ENCODE results near the gene ACVRL1. TPM values are rescaled to one million over a fixed set of nuclear protein-coding genes. Genes with fewer than 3 reads are reported as not detected.

The ACVRL1 gene
- total and polyA plus RNA-seq, 2 donors = 8.9 to 14.9 TPM

- peaks cover 9 to 32% of the 10 kb centered on the region in 2 donors for H3K4me1 ChIP-seq (ENCODE audit: control insufficient read depth in 2 of 2, insufficient read depth in 2 of 2, low read length in 2 of 2)
- no peak for DNase-seq (ENCODE audit: low read depth in 6 of 9, low spot score in 9 of 9)
- WGBS = 96% methylated on average over 4 of the region's 4 CpGs
- H3K4me3 ChIP-seq (ENCODE audit: low read length in 2 of 2) = no peak overlapping the region
- no peaks in the 10 kb centered on the region for H3K36me3 ChIP-seq (ENCODE audit: control insufficient read depth in 2 of 2, insufficient read depth in 2 of 2, low read length in 1 of 2)
- no peak overlapping the region for H3K27ac ChIP-seq (ENCODE audit: low read depth in 1 of 2, low read length in 1 of 2)
- H3K27me3 ChIP-seq (ENCODE audit: control insufficient read depth in 2 of 2, insufficient read depth in 1 of 2, low read length in 1 of 2) = peaks cover 6 to 97% of the 10 kb centered on the region in 2 donors
- H3K9me3 ChIP-seq (ENCODE audit: control insufficient read depth in 2 of 2, insufficient read depth in 1 of 2, low read length in 1 of 2) = peaks cover 2 to 5% of the 10 kb centered on the region in 2 donors
Observed at GRCh38 chr12:51866324-51866723, 41.0 kb upstream of the ACVRL1 start.

DNA sequence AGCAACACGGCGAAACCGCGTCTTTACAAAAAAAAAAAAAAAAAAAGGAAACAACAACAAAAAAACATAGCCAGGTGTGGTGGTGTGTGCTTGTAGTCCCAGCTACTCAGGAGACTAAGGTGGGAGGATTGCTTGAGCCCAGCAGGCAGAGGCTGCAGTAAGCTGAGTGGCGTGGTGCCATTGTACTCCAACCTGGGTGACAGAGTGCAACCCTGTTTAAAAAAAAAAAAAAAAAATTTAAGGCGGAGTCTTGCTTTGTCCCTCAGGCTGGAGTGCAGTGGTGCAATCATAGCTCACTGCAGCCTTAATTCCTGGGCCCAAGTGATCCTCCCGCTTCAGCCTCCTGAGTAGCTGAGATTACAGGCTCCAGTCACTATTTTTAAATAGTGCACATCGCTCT lies 40.5 kb upstream of the ACVRL1 start:
- Histone ChIP-seq H3K4me3 (ENCODE audit: low read length in 2 of 2) (no peak overlapping the region), H3K9me3 (ENCODE audit: control insufficient read depth in 2 of 2, insufficient read depth in 1 of 2, low read length in 1 of 2) (peaks cover 2 to 5% of the 10 kb centered on the region in 2 donors), H3K4me1 (ENCODE audit: control insufficient read depth in 2 of 2, insufficient read depth in 2 of 2, low read length in 2 of 2) (peaks cover 9 to 32% of the 10 kb centered on the region in 2 donors), H3K27ac (ENCODE audit: low read depth in 1 of 2, low read length in 1 of 2) (no peak overlapping the region), H3K27me3 (ENCODE audit: control insufficient read depth in 2 of 2, insufficient read depth in 1 of 2, low read length in 1 of 2) (peaks cover 6 to 98% of the 10 kb centered on the region in 2 donors), H3K36me3 (ENCODE audit: control insufficient read depth in 2 of 2, insufficient read depth in 2 of 2, low read length in 1 of 2) (no peaks in the 10 kb centered on the region)
- WGBS = 96% methylated on average over 8 of the region's 8 CpGs
- DNase-seq (ENCODE audit: low read depth in 6 of 9, low spot score in 9 of 9) = no peak

- Histone ChIP-seq H3K27me3 (ENCODE audit: control insufficient read depth in 2 of 2, insufficient read depth in 1 of 2, low read length in 1 of 2) (peaks cover 6 to 97% of the 10 kb centered on the region in 2 donors), H3K9me3 (ENCODE audit: control insufficient read depth in 2 of 2, insufficient read depth in 1 of 2, low read length in 1 of 2) (peaks cover 2 to 5% of the 10 kb centered on the region in 2 donors), H3K27ac (ENCODE audit: low read depth in 1 of 2, low read length in 1 of 2) (no peak overlapping the region), H3K36me3 (ENCODE audit: control insufficient read depth in 2 of 2, insufficient read depth in 2 of 2, low read length in 1 of 2) (no peaks in the 10 kb centered on the region), H3K4me1 (ENCODE audit: control insufficient read depth in 2 of 2, insufficient read depth in 2 of 2, low read length in 2 of 2) (peaks cover 9 to 32% of the 10 kb centered on the region in 2 donors), H3K4me3 (ENCODE audit: low read length in 2 of 2) (no peak overlapping the region)
- DNase-seq (ENCODE audit: low read depth in 6 of 9, low spot score in 9 of 9) = no peak
Observed at GRCh38 chr12:51867371-51867770, 39.9 kb upstream of the ACVRL1 start.

GRCh38 chr12:51867796-51868428 lies 39.4 kb upstream of the ACVRL1 start:
- WGBS = 82% methylated on average over 12 of the region's 12 CpGs
- no peak for DNase-seq (ENCODE audit: low read depth in 6 of 9, low spot score in 9 of 9)

GRCh38 chr12:51868821-51869495 lies 38.3 kb upstream of the ACVRL1 start:
- Histone ChIP-seq H3K27me3 (ENCODE audit: control insufficient read depth in 2 of 2, insufficient read depth in 1 of 2, low read length in 1 of 2) (peaks cover 5 to 83% of the 10 kb centered on the region in 2 donors), H3K4me3 (ENCODE audit: low read length in 2 of 2) (peak overlapping the region; percentile 16 to 26), H3K4me1 (ENCODE audit: control insufficient read depth in 2 of 2, insufficient read depth in 2 of 2, low read length in 2 of 2) (peaks cover 5 to 25% of the 10 kb centered on the region in 2 donors), H3K36me3 (ENCODE audit: control insufficient read depth in 2 of 2, insufficient read depth in 2 of 2, low read length in 1 of 2) (no peaks in the 10 kb centered on the region), H3K9me3 (ENCODE audit: control insufficient read depth in 2 of 2, insufficient read depth in 1 of 2, low read length in 1 of 2) (peaks cover 2 to 5% of the 10 kb centered on the region in 2 donors), H3K27ac (ENCODE audit: low read depth in 1 of 2, low read length in 1 of 2) (no peak overlapping the region)
- no peak for DNase-seq (ENCODE audit: low read depth in 6 of 9, low spot score in 9 of 9)
- 12% methylated on average over 67 of the region's 67 CpGs for WGBS

More at GRCh38 chr12:51867796-51868428, 39.4 kb upstream of the ACVRL1 start:
- Histone ChIP-seq H3K4me3 (ENCODE audit: low read length in 2 of 2) (no peak overlapping the region), H3K9me3 (ENCODE audit: control insufficient read depth in 2 of 2, insufficient read depth in 1 of 2, low read length in 1 of 2) (peaks cover 2 to 5% of the 10 kb centered on the region in 2 donors), H3K4me1 (ENCODE audit: control insufficient read depth in 2 of 2, insufficient read depth in 2 of 2, low read length in 2 of 2) (peaks cover 9 to 32% of the 10 kb centered on the region in 2 donors), H3K27me3 (ENCODE audit: control insufficient read depth in 2 of 2, insufficient read depth in 1 of 2, low read length in 1 of 2) (peaks cover 6 to 94% of the 10 kb centered on the region in 2 donors), H3K27ac (ENCODE audit: low read depth in 1 of 2, low read length in 1 of 2) (no peak overlapping the region), H3K36me3 (ENCODE audit: control insufficient read depth in 2 of 2, insufficient read depth in 2 of 2, low read length in 1 of 2) (no peaks in the 10 kb centered on the region)

DNA sequence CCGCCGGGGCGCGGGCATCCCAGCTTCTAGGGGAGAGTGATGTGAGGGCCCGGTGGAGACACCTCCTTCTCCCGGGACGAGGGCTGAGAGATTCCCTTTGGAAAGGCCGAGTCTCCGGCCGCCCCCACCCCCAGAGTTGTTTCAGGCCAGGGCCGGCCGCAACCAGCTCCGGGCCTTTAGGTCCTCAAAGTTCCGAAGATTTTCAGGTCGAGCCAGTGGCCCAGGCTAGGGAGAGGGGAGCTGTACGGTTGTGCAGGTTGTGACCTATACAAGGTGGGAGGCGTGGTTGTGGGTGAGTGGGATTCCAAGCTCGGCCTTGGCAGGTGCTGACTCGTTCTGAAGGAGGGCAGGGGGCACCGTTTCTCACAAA lies 37.8 kb upstream of the ACVRL1 start:
- peak overlapping the region in 1 of 2 donors; percentile 26 for H3K4me3 ChIP-seq (ENCODE audit: low read length in 2 of 2)
- no peak for DNase-seq (ENCODE audit: low read depth in 6 of 9, low spot score in 9 of 9)
- no peak overlapping the region for H3K27ac ChIP-seq (ENCODE audit: low read depth in 1 of 2, low read length in 1 of 2)
- 41% methylated on average over 20 of the region's 20 CpGs for WGBS
- peaks cover 3 to 78% of the 10 kb centered on the region in 2 donors for H3K27me3 ChIP-seq (ENCODE audit: control insufficient read depth in 2 of 2, insufficient read depth in 1 of 2, low read length in 1 of 2)
- peaks cover 0 to 5% of the 10 kb centered on the region in 2 donors for H3K9me3 ChIP-seq (ENCODE audit: control insufficient read depth in 2 of 2, insufficient read depth in 1 of 2, low read length in 1 of 2)
- H3K4me1 ChIP-seq (ENCODE audit: control insufficient read depth in 2 of 2, insufficient read depth in 2 of 2, low read length in 2 of 2) = peaks cover under 1 to 20% of the 10 kb centered on the region in 2 donors
- H3K36me3 ChIP-seq (ENCODE audit: control insufficient read depth in 2 of 2, insufficient read depth in 2 of 2, low read length in 1 of 2) = no peaks in the 10 kb centered on the region

DNA sequence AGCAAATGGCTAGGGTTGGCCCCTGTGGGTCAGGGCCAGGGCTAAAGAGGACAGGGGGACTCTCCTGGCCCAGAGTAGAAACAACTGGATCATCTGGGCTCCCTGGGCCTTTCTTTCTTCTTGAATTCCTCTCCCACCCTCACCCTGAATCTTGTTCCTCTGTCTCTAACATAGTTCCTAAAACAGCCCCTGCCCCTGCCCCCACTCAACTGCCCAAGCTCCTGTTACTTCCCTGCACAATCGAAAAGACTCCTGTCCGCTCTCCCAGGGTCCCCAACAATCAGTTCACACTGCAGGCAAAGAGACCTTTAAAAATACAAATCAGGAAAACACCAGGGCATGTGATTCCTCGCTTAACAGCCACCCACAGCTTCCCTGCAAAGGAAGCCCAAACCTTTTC lies 37.4 kb upstream of the ACVRL1 start:
- Histone ChIP-seq H3K4me3 (ENCODE audit: low read length in 2 of 2) (no peak overlapping the region), H3K36me3 (ENCODE audit: control insufficient read depth in 2 of 2, insufficient read depth in 2 of 2, low read length in 1 of 2) (no peaks in the 10 kb centered on the region), H3K9me3 (ENCODE audit: control insufficient read depth in 2 of 2, insufficient read depth in 1 of 2, low read length in 1 of 2) (peaks cover 0 to 5% of the 10 kb centered on the region in 2 donors), H3K4me1 (ENCODE audit: control insufficient read depth in 2 of 2, insufficient read depth in 2 of 2, low read length in 2 of 2) (peaks cover 0 to 16% of the 10 kb centered on the region in 2 donors), H3K27ac (ENCODE audit: low read depth in 1 of 2, low read length in 1 of 2) (no peak overlapping the region), H3K27me3 (ENCODE audit: control insufficient read depth in 2 of 2, insufficient read depth in 1 of 2, low read length in 1 of 2) (peaks cover 3 to 74% of the 10 kb centered on the region in 2 donors)
- no peak for DNase-seq (ENCODE audit: low read depth in 6 of 9, low spot score in 9 of 9)
- WGBS = 25% methylated on average over 3 of the region's 3 CpGs

- no peaks in the 10 kb centered on the region for H3K36me3 ChIP-seq (ENCODE audit: control insufficient read depth in 2 of 2, insufficient read depth in 2 of 2, low read length in 1 of 2)
- H3K27me3 ChIP-seq (ENCODE audit: control insufficient read depth in 2 of 2, insufficient read depth in 1 of 2, low read length in 1 of 2) = peaks cover 3 to 68% of the 10 kb centered on the region in 2 donors
- WGBS = 20% methylated on average over 4 of the region's 4 CpGs
- H3K4me1 ChIP-seq (ENCODE audit: control insufficient read depth in 2 of 2, insufficient read depth in 2 of 2, low read length in 2 of 2) = peaks cover 0 to 15% of the 10 kb centered on the region in 2 donors
- peaks cover 0 to 5% of the 10 kb centered on the region in 2 donors for H3K9me3 ChIP-seq (ENCODE audit: control insufficient read depth in 2 of 2, insufficient read depth in 1 of 2, low read length in 1 of 2)
- no peak overlapping the region for H3K4me3 ChIP-seq (ENCODE audit: low read length in 2 of 2)
- H3K27ac ChIP-seq (ENCODE audit: low read depth in 1 of 2, low read length in 1 of 2) = no peak overlapping the region
- no peak for DNase-seq (ENCODE audit: low read depth in 6 of 9, low spot score in 9 of 9)
Observed at GRCh38 chr12:51870504-51870903, 36.8 kb upstream of the ACVRL1 start.

GRCh38 chr12:51871126-51871525 lies 36.2 kb upstream of the ACVRL1 start:
- Histone ChIP-seq H3K27me3 (ENCODE audit: control insufficient read depth in 2 of 2, insufficient read depth in 1 of 2, low read length in 1 of 2) (peaks cover 3 to 62% of the 10 kb centered on the region in 2 donors), H3K4me3 (ENCODE audit: low read length in 2 of 2) (no peak overlapping the region), H3K4me1 (ENCODE audit: control insufficient read depth in 2 of 2, insufficient read depth in 2 of 2, low read length in 2 of 2) (peaks cover 0 to 15% of the 10 kb centered on the region in 2 donors), H3K27ac (ENCODE audit: low read depth in 1 of 2, low read length in 1 of 2) (no peak overlapping the region), H3K36me3 (ENCODE audit: control insufficient read depth in 2 of 2, insufficient read depth in 2 of 2, low read length in 1 of 2) (no peaks in the 10 kb centered on the region), H3K9me3 (ENCODE audit: control insufficient read depth in 2 of 2, insufficient read depth in 1 of 2, low read length in 1 of 2) (peaks cover 0 to 5% of the 10 kb centered on the region in 2 donors)
- DNase-seq (ENCODE audit: low read depth in 6 of 9, low spot score in 9 of 9) = no peak
- WGBS = 54% methylated on average over 6 of the region's 6 CpGs

All from thymus (tissue), 11 donors.